ENCODE measurements around the gene ENHO.

The ENHO gene

DNA sequence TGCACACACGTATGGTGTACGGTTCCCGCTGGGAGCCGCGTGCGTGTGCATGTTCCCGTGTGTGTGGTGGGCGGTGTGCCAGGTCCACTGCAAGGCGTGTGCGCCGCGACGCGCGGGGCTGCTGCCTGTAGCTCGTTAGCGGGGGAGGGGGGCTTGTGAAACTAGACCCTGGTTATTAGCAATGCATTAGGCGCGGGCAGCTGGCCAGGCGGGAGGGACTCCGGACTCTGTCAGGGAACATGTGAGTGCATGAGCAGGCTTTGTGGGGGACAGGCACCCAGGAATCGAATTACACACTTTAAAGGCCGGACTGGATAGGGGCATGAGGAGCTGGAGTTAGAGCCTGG, 32.2 kb upstream of the ENHO start:
- H3K9me3 ChIP-seq (ENCODE audit: control insufficient read depth, insufficient read depth, low read depth, low read length), result no peaks in the 10 kb centered on the region
- H3K27me3 ChIP-seq (ENCODE audit: control insufficient read depth, insufficient read depth, low read length), result no peaks in the 10 kb centered on the region
- H3K36me3 ChIP-seq (ENCODE audit: control insufficient read depth, insufficient read depth, low read length), result no peaks in the 10 kb centered on the region
- no peak overlapping the region for H3K4me3 ChIP-seq (ENCODE audit: low read depth, low read length)
- no peak overlapping the region for H3K9ac ChIP-seq (ENCODE audit: low read length)
- H3K27ac ChIP-seq (ENCODE audit: low read depth, low read length), result no peak overlapping the region
- H3K4me1 ChIP-seq (ENCODE audit: control insufficient read depth, insufficient read depth, low read length), result peaks cover 37% of the 10 kb centered on the region

DNA sequence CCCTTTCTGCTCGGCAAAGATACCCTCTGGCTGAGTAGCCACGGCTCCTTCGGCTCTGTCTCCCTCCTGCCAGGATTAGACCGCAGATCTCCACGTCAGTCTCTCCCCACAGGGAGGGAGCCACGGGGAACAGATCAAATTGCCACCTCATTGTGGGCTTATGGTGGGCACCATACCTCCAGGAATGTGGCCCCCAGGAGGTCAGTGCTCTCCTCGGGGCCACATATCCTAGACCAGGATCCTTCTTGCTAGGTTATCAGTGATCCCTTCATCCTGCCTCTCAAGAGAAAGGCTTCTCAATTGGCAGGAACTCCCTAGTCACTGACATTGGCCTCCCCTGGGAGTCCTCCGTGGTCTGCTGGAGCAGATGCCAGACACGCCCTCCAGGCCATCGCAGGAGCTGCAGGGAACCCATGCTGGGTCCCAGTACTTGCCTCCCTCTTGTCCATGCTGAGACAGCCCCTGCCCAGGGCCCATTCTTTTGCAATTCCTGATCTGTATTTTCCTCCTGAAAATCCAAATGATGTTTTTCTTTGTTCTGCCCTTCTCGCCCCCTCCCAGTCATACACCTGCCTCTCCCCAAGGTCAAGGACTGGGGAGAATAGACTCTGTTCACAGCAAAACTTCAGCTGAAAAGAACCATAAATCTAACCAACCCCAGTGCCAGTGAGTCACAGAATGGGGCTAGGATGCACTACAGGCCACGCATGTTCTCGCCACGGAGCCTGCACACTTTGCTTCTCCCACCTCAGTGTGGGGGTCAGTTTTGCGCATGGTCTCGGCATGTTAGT, 31.6 kb upstream of the ENHO start:
- H3K36me3 ChIP-seq (ENCODE audit: control insufficient read depth, insufficient read depth, low read length), result no peaks in the 10 kb centered on the region
- H3K9ac ChIP-seq (ENCODE audit: low read length), result no peak overlapping the region
- H3K27ac ChIP-seq (ENCODE audit: low read depth, low read length), result no peak overlapping the region
- H3K9me3 ChIP-seq (ENCODE audit: control insufficient read depth, insufficient read depth, low read depth, low read length), result no peaks in the 10 kb centered on the region
- H3K4me3 ChIP-seq (ENCODE audit: low read depth, low read length), result no peak overlapping the region
- H3K4me1 ChIP-seq (ENCODE audit: control insufficient read depth, insufficient read depth, low read length), result peaks cover 34% of the 10 kb centered on the region
- H3K27me3 ChIP-seq (ENCODE audit: control insufficient read depth, insufficient read depth, low read length), result no peaks in the 10 kb centered on the region

DNA sequence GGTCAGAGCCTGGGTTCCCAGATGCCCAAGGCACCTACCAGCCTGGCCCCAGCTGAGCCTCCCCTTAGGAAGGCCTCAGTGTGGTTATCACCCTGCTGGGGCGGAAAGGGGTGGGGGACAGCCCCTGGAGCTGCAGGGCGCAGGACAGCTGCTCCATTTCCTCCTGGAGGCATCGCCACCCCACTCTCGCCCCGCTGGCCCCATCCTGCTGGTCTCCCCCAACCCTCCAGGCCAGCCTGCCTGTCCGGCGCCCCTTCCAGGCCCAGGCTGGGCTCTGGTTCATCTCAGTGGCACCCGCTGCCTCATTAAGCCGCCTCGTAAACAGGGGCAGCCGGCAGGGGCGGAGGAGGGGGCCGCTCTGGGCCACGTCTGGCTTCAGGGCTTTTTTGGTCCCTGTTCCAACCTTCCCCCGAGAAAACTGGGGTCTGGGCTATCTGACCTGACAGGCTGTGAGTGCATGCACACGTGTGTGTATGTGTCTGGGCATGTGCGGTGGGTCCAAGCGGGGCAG, 30.8 kb upstream of the ENHO start:
- Histone ChIP-seq H3K36me3 (ENCODE audit: control insufficient read depth, insufficient read depth, low read length) (no peaks in the 10 kb centered on the region), H3K4me1 (ENCODE audit: control insufficient read depth, insufficient read depth, low read length) (peaks cover 26% of the 10 kb centered on the region), H3K9ac (ENCODE audit: low read length) (no peak overlapping the region), H3K4me3 (ENCODE audit: low read depth, low read length) (no peak overlapping the region), H3K27ac (ENCODE audit: low read depth, low read length) (no peak overlapping the region), H3K9me3 (ENCODE audit: control insufficient read depth, insufficient read depth, low read depth, low read length) (no peaks in the 10 kb centered on the region), H3K27me3 (ENCODE audit: control insufficient read depth, insufficient read depth, low read length) (no peaks in the 10 kb centered on the region)

DNA sequence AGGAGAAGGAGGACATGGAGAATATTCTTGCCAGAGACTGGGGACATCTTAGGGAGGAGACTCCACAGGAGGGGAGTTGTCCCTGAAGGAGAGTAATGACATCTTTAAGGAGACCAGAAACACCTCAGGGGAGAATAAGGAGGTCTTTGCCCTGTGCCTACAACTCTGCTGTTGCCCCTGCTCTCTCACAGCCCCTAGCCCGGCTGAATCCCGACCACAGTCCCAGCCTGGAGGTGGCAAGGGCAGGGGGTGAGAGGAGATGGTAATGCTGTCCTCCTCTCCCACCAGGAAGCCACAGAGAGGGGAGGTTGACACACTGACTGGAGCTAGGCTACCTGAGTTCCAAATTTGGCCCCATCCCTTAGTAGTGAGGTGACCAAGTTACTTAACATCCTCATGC, 30.2 kb upstream of the ENHO start:
- peaks cover 26% of the 10 kb centered on the region for H3K4me1 ChIP-seq (ENCODE audit: control insufficient read depth, insufficient read depth, low read length)
- no peaks in the 10 kb centered on the region for H3K36me3 ChIP-seq (ENCODE audit: control insufficient read depth, insufficient read depth, low read length)
- H3K27me3 ChIP-seq (ENCODE audit: control insufficient read depth, insufficient read depth, low read length), result 0 out of 2 replicates have a peak, but pooled peaks cover 4% of the 10 kb centered on the region
- no peak overlapping the region for H3K9ac ChIP-seq (ENCODE audit: low read length)
- H3K4me3 ChIP-seq (ENCODE audit: low read depth, low read length), result no peak overlapping the region
- no peaks in the 10 kb centered on the region for H3K9me3 ChIP-seq (ENCODE audit: control insufficient read depth, insufficient read depth, low read depth, low read length)
- H3K27ac ChIP-seq (ENCODE audit: low read depth, low read length), result no peak overlapping the region

DNA sequence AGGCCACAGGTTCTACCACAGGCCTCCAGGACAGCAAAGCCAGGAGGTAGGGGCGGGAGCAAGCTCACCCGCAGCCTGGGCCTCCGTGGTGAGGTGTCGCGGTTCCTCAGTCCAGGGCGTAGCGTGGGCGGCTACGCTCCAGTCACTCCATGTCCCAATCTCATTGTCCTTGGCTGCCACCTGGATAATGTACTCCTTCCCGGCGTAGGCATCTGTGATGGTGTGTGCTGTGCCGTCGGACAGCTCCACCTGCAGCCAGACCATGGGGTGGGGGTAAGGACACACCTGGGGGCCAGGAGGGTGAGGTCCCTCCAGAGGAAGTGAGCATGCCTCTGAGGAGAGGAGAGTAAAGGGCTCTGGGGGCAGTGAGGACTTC, 29.8 kb upstream of the ENHO start:
- no peak overlapping the region for H3K9ac ChIP-seq (ENCODE audit: low read length)
- H3K27ac ChIP-seq (ENCODE audit: low read depth, low read length), result no peak overlapping the region
- no peaks in the 10 kb centered on the region for H3K9me3 ChIP-seq (ENCODE audit: control insufficient read depth, insufficient read depth, low read depth, low read length)
- peaks cover 26% of the 10 kb centered on the region for H3K4me1 ChIP-seq (ENCODE audit: control insufficient read depth, insufficient read depth, low read length)
- H3K27me3 ChIP-seq (ENCODE audit: control insufficient read depth, insufficient read depth, low read length), result 0 out of 2 replicates have a peak, but pooled peaks cover 4% of the 10 kb centered on the region
- H3K36me3 ChIP-seq (ENCODE audit: control insufficient read depth, insufficient read depth, low read length), result no peaks in the 10 kb centered on the region
- H3K4me3 ChIP-seq (ENCODE audit: low read depth, low read length), result no peak overlapping the region

DNA sequence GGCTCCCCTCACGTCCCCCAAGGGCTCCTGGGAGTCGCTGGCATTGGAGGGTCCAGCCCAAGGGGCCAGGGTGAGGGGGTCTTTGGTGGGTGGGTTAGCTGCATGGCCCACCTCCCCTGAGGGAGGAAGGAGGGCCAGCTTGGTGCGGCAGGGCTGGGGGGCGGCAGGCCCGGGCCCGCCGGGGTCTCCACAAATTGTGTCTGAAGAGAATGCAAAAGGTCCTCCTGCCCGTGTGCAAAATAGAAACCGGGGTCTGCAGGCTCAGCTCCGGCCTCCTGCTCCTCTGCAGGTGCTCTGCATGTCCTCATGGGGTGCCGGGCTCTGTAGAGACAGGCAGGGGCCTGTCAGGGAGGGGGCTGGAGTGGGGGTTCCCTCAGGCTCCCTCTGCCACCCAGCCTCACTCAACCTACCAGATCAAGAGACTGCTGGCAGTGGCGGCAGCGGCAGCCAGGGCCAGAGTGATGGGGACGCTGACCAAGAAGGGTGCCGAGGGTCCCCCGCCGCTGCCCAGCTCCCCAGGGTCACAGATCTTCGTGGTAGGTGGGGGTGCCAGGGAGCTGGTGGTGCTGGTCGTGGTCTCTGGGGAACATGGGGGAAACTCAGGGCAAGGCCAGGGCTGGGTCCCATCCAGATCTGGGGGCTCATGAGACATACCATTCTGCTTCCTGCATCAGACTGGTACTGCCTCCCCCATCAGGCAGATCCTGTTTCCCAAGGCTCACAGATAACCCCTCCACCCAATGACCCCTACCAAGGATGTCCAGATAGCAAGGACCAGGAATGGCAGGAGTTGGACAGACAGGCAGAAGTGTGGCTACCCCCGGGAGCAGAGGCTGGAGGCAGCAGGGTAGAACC, 29.2 kb upstream of the ENHO start:
- H3K9me3 ChIP-seq (ENCODE audit: control insufficient read depth, insufficient read depth, low read depth, low read length), result no peaks in the 10 kb centered on the region
- H3K27ac ChIP-seq (ENCODE audit: low read depth, low read length), result no peak overlapping the region
- peaks cover 26% of the 10 kb centered on the region for H3K4me1 ChIP-seq (ENCODE audit: control insufficient read depth, insufficient read depth, low read length)
- no peaks in the 10 kb centered on the region for H3K36me3 ChIP-seq (ENCODE audit: control insufficient read depth, insufficient read depth, low read length)
- no peak overlapping the region for H3K4me3 ChIP-seq (ENCODE audit: low read depth, low read length)
- no peak overlapping the region for H3K9ac ChIP-seq (ENCODE audit: low read length)
- 0 out of 2 replicates have a peak, but pooled peaks cover 4% of the 10 kb centered on the region for H3K27me3 ChIP-seq (ENCODE audit: control insufficient read depth, insufficient read depth, low read length)

DNA sequence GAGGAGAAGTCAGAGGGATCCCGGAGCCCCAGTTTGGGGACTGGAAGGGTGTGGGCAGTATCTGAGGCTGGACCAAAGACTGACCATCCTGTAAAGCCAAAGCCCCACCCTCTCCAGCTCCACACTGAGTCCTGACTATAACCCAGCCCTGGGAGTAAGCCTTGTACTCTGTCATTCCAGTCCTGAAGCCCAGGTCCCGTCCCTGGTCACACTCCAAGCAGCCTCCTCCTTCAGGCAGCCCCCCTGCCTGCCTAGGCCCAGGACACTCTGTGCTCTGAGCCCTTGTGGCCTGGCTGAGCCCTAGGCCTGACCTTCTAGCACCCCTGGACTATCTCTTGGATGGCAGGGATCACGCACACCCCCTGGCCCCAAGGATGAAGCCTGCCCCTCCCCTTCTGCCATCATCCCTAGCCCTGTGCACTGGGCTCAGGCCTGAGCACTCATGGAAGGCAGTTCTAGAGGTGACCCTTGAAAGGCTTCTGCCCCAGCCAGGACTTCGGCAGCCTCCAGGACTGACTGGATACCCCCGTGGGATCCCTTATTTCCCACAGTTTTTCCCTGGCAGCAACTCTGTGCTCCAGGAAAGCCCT, 28.0 kb upstream of the ENHO start:
- Histone ChIP-seq H3K4me3 (ENCODE audit: low read depth, low read length) (no peak overlapping the region), H3K9ac (ENCODE audit: low read length) (no peak overlapping the region), H3K27me3 (ENCODE audit: control insufficient read depth, insufficient read depth, low read length) (0 out of 2 replicates have a peak, but pooled peaks cover 4% of the 10 kb centered on the region), H3K36me3 (ENCODE audit: control insufficient read depth, insufficient read depth, low read length) (no peaks in the 10 kb centered on the region), H3K4me1 (ENCODE audit: control insufficient read depth, insufficient read depth, low read length) (peaks cover 22% of the 10 kb centered on the region), H3K9me3 (ENCODE audit: control insufficient read depth, insufficient read depth, low read depth, low read length) (no peaks in the 10 kb centered on the region), H3K27ac (ENCODE audit: low read depth, low read length) (no peak overlapping the region)

DNA sequence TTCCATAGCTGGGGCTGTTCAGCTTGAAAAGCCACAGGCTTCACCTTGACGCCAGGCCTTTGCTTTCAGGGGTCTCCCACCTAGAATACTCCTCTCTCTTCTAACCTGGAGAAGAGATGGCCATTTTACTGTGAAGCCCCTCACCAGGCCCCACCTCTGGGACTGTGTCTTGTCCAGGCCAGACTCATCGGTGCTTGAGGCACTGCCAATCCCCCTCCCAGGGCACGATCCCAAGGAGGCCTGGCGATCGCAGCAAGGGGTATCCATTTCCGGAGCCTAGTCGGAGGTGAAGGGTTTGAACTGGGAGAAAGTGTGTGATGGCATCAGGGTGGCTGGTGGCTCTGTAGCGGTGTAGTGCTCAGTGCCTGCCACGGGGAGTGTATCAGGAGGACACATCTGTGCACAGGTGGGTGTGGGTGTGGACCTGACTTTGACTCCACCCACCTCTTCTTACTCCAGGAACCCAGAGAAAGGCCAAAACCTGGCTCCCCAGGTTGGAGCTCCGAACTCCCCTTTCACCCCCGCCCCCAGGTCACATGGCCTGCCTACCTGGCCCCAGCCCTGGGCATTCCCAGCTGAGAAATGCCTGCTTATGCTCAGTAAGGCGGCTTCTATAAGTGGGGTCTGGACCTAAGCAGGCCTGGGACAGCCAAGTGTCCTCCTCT, 27.4 kb upstream of the ENHO start:
- Histone ChIP-seq H3K27me3 (ENCODE audit: control insufficient read depth, insufficient read depth, low read length) (0 out of 2 replicates have a peak, but pooled peaks cover 4% of the 10 kb centered on the region), H3K4me3 (ENCODE audit: low read depth, low read length) (no peak overlapping the region), H3K36me3 (ENCODE audit: control insufficient read depth, insufficient read depth, low read length) (no peaks in the 10 kb centered on the region), H3K9me3 (ENCODE audit: control insufficient read depth, insufficient read depth, low read depth, low read length) (no peaks in the 10 kb centered on the region), H3K9ac (ENCODE audit: low read length) (no peak overlapping the region), H3K27ac (ENCODE audit: low read depth, low read length) (no peak overlapping the region), H3K4me1 (ENCODE audit: control insufficient read depth, insufficient read depth, low read length) (peaks cover 17% of the 10 kb centered on the region)

DNA sequence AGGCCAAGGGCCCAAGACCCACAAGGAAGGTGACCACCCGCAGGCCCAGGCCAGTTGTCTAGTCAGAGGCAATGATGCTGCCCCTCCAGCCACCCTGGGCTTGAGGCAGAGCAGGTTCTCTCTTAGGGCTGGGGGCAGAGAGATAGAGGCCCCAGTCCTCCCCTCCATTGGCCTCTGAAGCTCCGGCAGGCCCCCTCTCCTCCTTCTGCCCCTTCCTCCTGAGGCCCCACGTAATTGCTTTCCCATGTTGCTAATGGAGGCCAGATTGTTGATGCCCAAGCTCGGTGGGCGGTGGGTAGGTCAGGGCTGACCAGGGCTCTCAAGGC, 26.6 kb upstream of the ENHO start:
- H3K4me3 ChIP-seq (ENCODE audit: low read depth, low read length), result no peak overlapping the region
- H3K27me3 ChIP-seq (ENCODE audit: control insufficient read depth, insufficient read depth, low read length), result 0 out of 2 replicates have a peak, but pooled peaks cover 4% of the 10 kb centered on the region
- no peak overlapping the region for H3K9ac ChIP-seq (ENCODE audit: low read length)
- no peaks in the 10 kb centered on the region for H3K9me3 ChIP-seq (ENCODE audit: control insufficient read depth, insufficient read depth, low read depth, low read length)
- no peaks in the 10 kb centered on the region for H3K36me3 ChIP-seq (ENCODE audit: control insufficient read depth, insufficient read depth, low read length)
- peaks cover 9% of the 10 kb centered on the region for H3K4me1 ChIP-seq (ENCODE audit: control insufficient read depth, insufficient read depth, low read length)
- no peak overlapping the region for H3K27ac ChIP-seq (ENCODE audit: low read depth, low read length)

DNA sequence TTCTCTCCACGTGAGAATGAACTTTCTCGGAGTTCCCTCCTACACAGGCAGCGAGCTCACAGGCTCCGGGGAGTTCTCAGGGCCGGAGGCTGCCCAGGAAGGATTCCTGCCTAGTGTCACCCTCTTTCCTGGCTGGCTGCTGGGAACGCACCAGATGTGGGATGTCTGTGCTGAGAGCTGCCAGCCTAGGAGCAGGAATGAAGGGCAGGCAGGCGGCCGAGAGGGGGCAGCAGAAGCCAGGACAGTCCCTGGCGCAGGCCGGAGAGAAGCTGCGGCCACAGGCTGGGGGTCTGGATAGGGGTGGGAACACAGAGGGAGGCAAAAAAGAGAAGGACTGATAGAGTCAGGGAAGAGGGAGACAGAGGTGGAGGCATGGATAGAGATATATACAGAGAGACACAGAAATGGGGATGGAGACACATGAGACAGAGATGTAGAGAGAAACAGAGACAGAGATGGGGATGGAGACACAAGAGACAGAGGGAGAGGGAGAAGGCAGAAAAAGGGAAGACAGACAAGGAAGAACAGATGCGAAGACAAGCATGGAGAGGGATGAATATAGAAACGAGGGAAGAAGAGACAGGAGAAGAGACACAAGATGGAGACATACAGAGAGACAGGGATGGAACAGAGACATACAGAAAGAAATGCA, 25.3 kb upstream of the ENHO start:
- Histone ChIP-seq H3K9me3 (ENCODE audit: control insufficient read depth, insufficient read depth, low read depth, low read length) (no peaks in the 10 kb centered on the region), H3K27me3 (ENCODE audit: control insufficient read depth, insufficient read depth, low read length) (0 out of 2 replicates have a peak, but pooled peaks cover 4% of the 10 kb centered on the region), H3K4me3 (ENCODE audit: low read depth, low read length) (no peak overlapping the region), H3K27ac (ENCODE audit: low read depth, low read length) (no peak overlapping the region), H3K4me1 (ENCODE audit: control insufficient read depth, insufficient read depth, low read length) (no peaks in the 10 kb centered on the region; the same call in 1 of the 2 replicates), H3K36me3 (ENCODE audit: control insufficient read depth, insufficient read depth, low read length) (no peaks in the 10 kb centered on the region), H3K9ac (ENCODE audit: low read length) (no peak overlapping the region)
